K562 (cell line): Measurements from ENCODE around the gene CCNQ. TPM values are rescaled to one million over a fixed set of nuclear protein-coding genes. Genes with fewer than 3 reads are reported as not detected.

Experiments
- ATF7 ChIP-seq: fragments of 450-650 bp; IDR thresholded peaks from 2 replicates; pipeline ENCODE4 v1.7.1; 2014; ENCODE audit warnings: mild to moderate bottlenecking, moderate library complexity
- BCOR ChIP-seq: fragments of 450-650 bp; IDR thresholded peaks from 2 replicates; pipeline ENCODE4 v1.6.1; 2016
- CBX5 ChIP-seq: IDR thresholded peaks from 2 replicates; pipeline ENCODE4 v1.6.1; 2014; ENCODE audit warnings: low read depth, borderline replicate concordance
- CEBPG ChIP-seq, 3 experiments: fragments of 200-800 bp in 1 of 3; sonication (Bioruptor generic) in 1 of 3; sonication (generic) in 1 of 3; formaldehyde crosslinking in 1 of 3; IDR thresholded peaks in 2 of 3; conservative IDR thresholded peaks in 1 of 3; 2 replicates each; pipeline versions ENCODE4 v1.6.1 to v1.8.0; 2016 to 2022; ENCODE audit warnings: missing compliant biosample characterization in 2 of 3, missing genetic modification characterization in 2 of 3, mild to moderate bottlenecking in 1 of 3, missing genetic modification reagents in 1 of 3
- ELK1 ChIP-seq: sonication (generic); formaldehyde crosslinking; IDR thresholded peaks from 2 replicates; pipeline ENCODE4 v1.8.1; 2022; ENCODE audit warnings: missing genetic modification reagents
- FOXJ3 ChIP-seq: sonication (generic); formaldehyde crosslinking; IDR thresholded peaks from 2 replicates; pipeline ENCODE4 v1.4.0; 2020; ENCODE audit warnings: mild to moderate bottlenecking, missing genetic modification reagents
- FOXP1 ChIP-seq: sonication (generic); formaldehyde crosslinking; IDR thresholded peaks from 2 replicates; pipeline ENCODE4 v1.8.0; 2022; ENCODE audit warnings: mild to moderate bottlenecking, missing genetic modification reagents
- HDAC8 ChIP-seq: fragments of 450-650 bp; IDR thresholded peaks from 2 replicates; pipeline ENCODE4 v1.6.1; 2016; ENCODE audit warnings: mild to moderate bottlenecking, missing genetic modification characterization, moderate library complexity, missing compliant biosample characterization
- HMGXB4 ChIP-seq: sonication (generic); formaldehyde crosslinking; IDR thresholded peaks from 2 replicates; pipeline ENCODE4 v1.8.1; 2023; ENCODE audit warnings: mild to moderate bottlenecking, missing genetic modification reagents
- ID3 ChIP-seq, 2 experiments: fragments of 250-450 bp in 1 of 2; fragments of 450-650 bp in 1 of 2; sonication (Bioruptor Pico) in 1 of 2; IDR thresholded peaks; 2 replicates each; pipeline versions ENCODE4 v1.6.1 to v1.8.0; 2016 to 2021; ENCODE audit warnings: mild to moderate bottlenecking in 2 of 2, moderate library complexity in 2 of 2, missing compliant biosample characterization in 1 of 2, missing genetic modification characterization in 1 of 2
- LCOR ChIP-seq: sonication (generic); formaldehyde crosslinking; IDR thresholded peaks from 2 replicates; pipeline ENCODE4 v1.8.0; 2022; ENCODE audit warnings: mild to moderate bottlenecking, missing genetic modification reagents
- OTX1 ChIP-seq: fragments of 450-650 bp; formaldehyde crosslinking; IDR thresholded peaks from 2 replicates; pipeline ENCODE4 v1.4.0; 2022; ENCODE audit warnings: mild to moderate bottlenecking
- SUPT5H ChIP-seq: fragments of 450-650 bp; IDR thresholded peaks from 2 replicates; pipeline ENCODE4 v1.6.1; 2016
- TBL1XR1 ChIP-seq, 2 experiments: IDR thresholded peaks; 2 replicates each; pipeline ENCODE4 v1.6.1; 2012; ENCODE audit warnings: improper control_type of control experiment in 2 of 2, low read length in 2 of 2, mild to moderate bottlenecking in 1 of 2
- ZBTB26 ChIP-seq: fragments of 450-650 bp; formaldehyde crosslinking; IDR thresholded peaks from 2 replicates; pipeline ENCODE4 v1.4.0; 2022; ENCODE audit warnings: missing genetic modification characterization
- ZKSCAN8 ChIP-seq: fragments of 200-800 bp; sonication (Bioruptor generic); IDR thresholded peaks from 2 replicates; pipeline ENCODE4 v1.6.1; 2016; ENCODE audit warnings: missing genetic modification characterization, missing compliant biosample characterization
- ZNF224 ChIP-seq: sonication (generic); formaldehyde crosslinking; IDR thresholded peaks from 2 replicates; pipeline ENCODE4 v1.8.0; 2022; ENCODE audit warnings: mild to moderate bottlenecking, missing genetic modification reagents
- ZNF24 ChIP-seq: fragments of 450-650 bp; IDR thresholded peaks from 2 replicates; pipeline ENCODE4 v1.6.1; 2016
- polyA plus RNA-seq, 8 experiments: library from polyadenylated mRNA; depleted of rRNA in 4 of 8; stranded (reverse) in 5 of 8; unstranded in 3 of 8; fragments of >200 nt; fragmentation: Nextera tagmentation in 2 of 8; fragmentation: Illumina TruSeq in 1 of 8; extraction: Ambion mirVana in 2 of 8; extraction: Trizol in 1 of 8; gene quantifications; 2 replicates each; pipeline versions ENCODE4 v1.2.1 to v1.2.3, GENCODE V29; 2011 to 2014; ENCODE audit warnings: inconsistent platforms in 1 of 8, missing spikeins in 1 of 8
- total RNA-seq, 7 experiments: library from RNA; depleted of rRNA in 6 of 7; stranded (reverse); fragments of >200 nt in 6 of 7; fragmentation: Illumina TruSeq in 2 of 7; extraction: Trizol in 2 of 7; gene quantifications; 2 replicates each; pipeline versions ENCODE4 v1.2.1 to v1.2.3, GENCODE V29; 2011 to 2021; ENCODE audit warnings: low replicate concordance in 1 of 7

The CCNQ gene
- total and polyA plus RNA-seq, 9 of the 15 experiments (the other 6 are each of a cell fraction or from before 2014, with no cell fraction given) = 0.92 to 53.8 (median 25.3) TPM

GRCh38 chrX:153609917-153610835 is 11.2 kb upstream of the CCNQ start (continued):
- TF ChIP-seq HMGXB4 (CRISPR knock-in tag) (0 out of 2 replicates have a peak, but pooled peaks have one; percentile 74), LCOR (CRISPR knock-in tag) (no peak), CEBPG (CRISPR knock-in tag; IDR thresholded peaks at IDR 0.05) (0 out of 2 replicates have a peak, but pooled peaks have one; percentile 25), CEBPG (tag; conservative IDR thresholded peaks at IDR 0.05 in 1 of 2, IDR thresholded peaks at IDR 0.05 in 1 of 2) (no peak), ELK1 (CRISPR knock-in tag) (no peak), HDAC8 (tag) (no peak), OTX1 (CRISPR knock-in tag) (no peak), ZKSCAN8 (CRISPR knock-in tag) (no peak), CBX5 (no peak), TBL1XR1 (IDR thresholded peaks at IDR 0.05; ENCODE audit: low read length in 2 of 2) (no peak), ZNF224 (CRISPR knock-in tag) (peak; percentile 74; the same call in 1 of the 2 replicates), ZBTB26 (CRISPR knock-in tag) (no peak), BCOR (no peak), ZNF24 (no peak), FOXP1 (CRISPR knock-in tag) (peak; percentile 97), ID3 (CRISPR knock-in tag; IDR thresholded peaks at IDR 0.05) (no peak), ID3 (tag; IDR thresholded peaks at IDR 0.05) (no peak), SUPT5H (no peak), FOXJ3 (CRISPR knock-in tag) (no peak), ATF7 (no peak)
